ENCODE results near the gene SPAG9.

SPAG9 gene

GRCh38 chr17:51076821-51077220 lies 43.8 kb downstream of the SPAG9 start:
- CTCF ChIA-PET = no interaction called here
- no peak for TF ChIP-seq CTCF (conservative IDR thresholded peaks at IDR 0.05; ENCODE audit: low read depth)
- POLR2A ChIA-PET (ENCODE audit: low non-redundant PET) = no interaction called here
- DNase-seq (ENCODE audit: low spot score) = no peak
- H3K27ac ChIP-seq = no peak overlapping the region

- POLR2A ChIA-PET (ENCODE audit: low non-redundant PET) = no interaction called here
- CTCF ChIA-PET = no interaction called here
- no peak overlapping the region for H3K27ac ChIP-seq
- TF ChIP-seq CTCF (conservative IDR thresholded peaks at IDR 0.05; ENCODE audit: low read depth) = no peak
- no peak for DNase-seq (ENCODE audit: low spot score)
Observed at GRCh38 chr17:51071556-51071955, 49.1 kb downstream of the SPAG9 start.

- ChIA-PET POLR2A (ENCODE audit: low non-redundant PET) (no interaction called here), CTCF (interaction anchor here (0.6 kb wide), 1 partner anchor 88 kb away, joined by 4 read pairs; the partner anchor contains the start of gene NME1)
- TF ChIP-seq CTCF (conservative IDR thresholded peaks at IDR 0.05; ENCODE audit: low read depth) = no peak
- H3K27ac ChIP-seq = no peak overlapping the region
- no peak for DNase-seq (ENCODE audit: low spot score)
Observed at GRCh38 chr17:51065466-51065865, 55.2 kb downstream of the SPAG9 start.

GRCh38 chr17:51064061-51064735 lies 56.5 kb downstream of the SPAG9 start:
- ChIA-PET CTCF (no interaction called here), POLR2A (ENCODE audit: low non-redundant PET) (no interaction called here)
- TF ChIP-seq CTCF (conservative IDR thresholded peaks at IDR 0.05; ENCODE audit: low read depth) = no peak
- H3K27ac ChIP-seq = no peak overlapping the region
- DNase-seq (ENCODE audit: low spot score) = no peak

GRCh38 chr17:51060396-51060795 lies 60.3 kb downstream of the SPAG9 start:
- no peak overlapping the region for H3K27ac ChIP-seq
- TF ChIP-seq CTCF (conservative IDR thresholded peaks at IDR 0.05; ENCODE audit: low read depth) = no peak
- DNase-seq (ENCODE audit: low spot score) = no peak
- ChIA-PET POLR2A (ENCODE audit: low non-redundant PET) (interaction anchor here (0.6 kb wide), 1 partner anchor 281 kb away, joined by 4 read pairs; no protein-coding TSS in a partner anchor), CTCF (interaction anchor here (0.9 kb wide), 1 partner anchor 45 kb away, joined by 3 read pairs; no protein-coding TSS in a partner anchor)

GRCh38 chr17:51059781-51060180 lies 60.9 kb downstream of the SPAG9 start:
- no peak overlapping the region for H3K27ac ChIP-seq
- TF ChIP-seq CTCF (conservative IDR thresholded peaks at IDR 0.05; ENCODE audit: low read depth) = no peak
- no peak for DNase-seq (ENCODE audit: low spot score)
- POLR2A ChIA-PET (ENCODE audit: low non-redundant PET) = interaction anchor here (0.6 kb wide), 1 partner anchor 282 kb away, joined by 4 read pairs; no protein-coding TSS in a partner anchor
- CTCF ChIA-PET = interaction anchor here (0.6 to 0.9 kb wide), 2 partner anchors 46 to 211 kb away, joined by 3 to 4 read pairs; no protein-coding TSS in a partner anchor

Data from RWPE1 (cell line).